ENCODE measurements around the gene TXNL4A.

TXNL4A gene

DNA sequence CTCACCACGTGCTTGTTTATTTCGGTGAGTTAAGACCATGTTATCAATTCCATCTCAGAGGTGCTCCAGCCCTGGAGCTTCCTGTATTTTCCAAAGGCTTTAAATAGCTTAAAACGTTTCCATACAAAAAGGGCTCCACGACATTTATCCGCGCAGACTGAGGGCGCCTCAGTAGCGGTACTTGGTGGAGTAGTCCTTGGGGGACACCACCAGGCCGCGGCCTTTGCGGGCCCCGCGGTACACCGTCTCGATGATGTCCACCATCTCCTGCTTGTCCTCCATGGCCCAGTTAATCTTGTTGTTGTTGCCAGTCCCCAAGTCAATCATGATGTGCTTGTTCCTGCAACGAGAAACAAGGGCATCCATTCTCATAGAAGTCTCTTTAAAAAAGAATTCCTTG, 14.8 kb downstream of the TXNL4A start:
- Histone ChIP-seq H3K4me3 (replicated peaks; ENCODE audit: insufficient read depth, low read length) (no peak overlapping the region), H3K27ac (replicated peaks) (no peak overlapping the region), H3K27me3 (ENCODE audit: insufficient read depth, poor library complexity, severe bottlenecking) (no peaks in the 10 kb centered on the region)
- TF ChIP-seq SPI1 (IDR thresholded peaks at IDR 0.05; ENCODE audit: borderline replicate concordance, low read depth) (no peak), REST (IDR thresholded peaks at IDR 0.05; ENCODE audit: insufficient replicate concordance, low read depth) (no peak), POLR2AphosphoS5 (IDR thresholded peaks at IDR 0.05; ENCODE audit: low read depth) (no peak), GABPA (IDR thresholded peaks at IDR 0.05; ENCODE audit: low read depth) (no peak), CTCF (IDR thresholded peaks at IDR 0.05; ENCODE audit: insufficient read depth, low read length) (no peak)
- DNase-seq (ENCODE audit: low read depth in 1 of 2, low spot score in 1 of 2): no peak

DNA sequence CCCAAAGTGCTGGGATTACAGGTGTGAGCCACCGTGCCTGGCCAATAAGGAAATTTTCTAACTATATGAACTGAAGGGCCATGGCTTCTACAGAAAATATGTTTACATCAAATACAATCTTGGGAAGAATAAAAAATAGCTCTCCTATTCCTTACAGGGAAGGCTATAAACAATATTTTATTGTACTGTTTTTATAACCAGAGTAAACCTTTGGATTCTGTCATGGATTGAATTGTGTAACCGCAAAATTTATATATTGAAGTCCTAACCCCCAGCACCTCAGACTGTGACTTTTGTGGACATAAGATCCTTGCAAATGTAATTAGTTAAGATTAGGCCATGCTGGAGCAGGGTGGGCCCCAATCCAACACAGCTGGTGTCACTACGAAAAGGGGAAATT, 15.6 kb downstream of the TXNL4A start:
- Histone ChIP-seq H3K27ac (replicated peaks) (no peak overlapping the region), H3K27me3 (ENCODE audit: insufficient read depth, poor library complexity, severe bottlenecking) (no peaks in the 10 kb centered on the region), H3K4me3 (replicated peaks; ENCODE audit: insufficient read depth, low read length) (no peak overlapping the region)
- TF ChIP-seq CTCF (IDR thresholded peaks at IDR 0.05; ENCODE audit: insufficient read depth, low read length) (no peak), REST (IDR thresholded peaks at IDR 0.05; ENCODE audit: insufficient replicate concordance, low read depth) (no peak), GABPA (IDR thresholded peaks at IDR 0.05; ENCODE audit: low read depth) (no peak), POLR2AphosphoS5 (IDR thresholded peaks at IDR 0.05; ENCODE audit: low read depth) (no peak), SPI1 (IDR thresholded peaks at IDR 0.05; ENCODE audit: borderline replicate concordance, low read depth) (no peak)
- DNase-seq (ENCODE audit: low read depth in 1 of 2, low spot score in 1 of 2): no peak

DNA sequence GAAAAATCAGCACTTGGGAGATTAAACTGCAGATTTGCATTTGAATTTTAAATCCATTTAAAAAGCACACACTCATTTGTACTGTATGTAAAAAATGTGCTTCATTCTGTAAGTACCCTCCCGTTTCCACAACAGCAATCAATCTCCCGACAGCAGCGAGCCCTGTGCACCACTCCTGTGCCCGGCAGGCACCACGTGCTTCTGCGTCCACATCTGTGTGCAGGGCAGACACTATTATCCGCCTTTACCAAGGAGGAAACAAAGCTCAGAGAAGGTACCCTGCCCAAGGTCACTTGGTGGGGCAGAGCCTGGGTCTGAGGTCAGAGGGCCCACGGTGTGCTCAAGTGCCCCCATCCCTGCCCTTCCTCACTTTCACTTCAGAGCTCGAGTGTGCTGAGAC, 16.4 kb downstream of the TXNL4A start:
- DNase-seq (ENCODE audit: low read depth in 1 of 2, low spot score in 1 of 2): no peak
- Histone ChIP-seq H3K27me3 (ENCODE audit: insufficient read depth, poor library complexity, severe bottlenecking) (no peaks in the 10 kb centered on the region), H3K4me3 (replicated peaks; ENCODE audit: insufficient read depth, low read length) (no peak overlapping the region), H3K27ac (replicated peaks) (no peak overlapping the region)
- no peak for TF ChIP-seq CTCF (IDR thresholded peaks at IDR 0.05; ENCODE audit: insufficient read depth, low read length)
- TF ChIP-seq POLR2AphosphoS5 (IDR thresholded peaks at IDR 0.05; ENCODE audit: low read depth): peak; percentile 37; the same call in 1 of the 2 replicates

DNA sequence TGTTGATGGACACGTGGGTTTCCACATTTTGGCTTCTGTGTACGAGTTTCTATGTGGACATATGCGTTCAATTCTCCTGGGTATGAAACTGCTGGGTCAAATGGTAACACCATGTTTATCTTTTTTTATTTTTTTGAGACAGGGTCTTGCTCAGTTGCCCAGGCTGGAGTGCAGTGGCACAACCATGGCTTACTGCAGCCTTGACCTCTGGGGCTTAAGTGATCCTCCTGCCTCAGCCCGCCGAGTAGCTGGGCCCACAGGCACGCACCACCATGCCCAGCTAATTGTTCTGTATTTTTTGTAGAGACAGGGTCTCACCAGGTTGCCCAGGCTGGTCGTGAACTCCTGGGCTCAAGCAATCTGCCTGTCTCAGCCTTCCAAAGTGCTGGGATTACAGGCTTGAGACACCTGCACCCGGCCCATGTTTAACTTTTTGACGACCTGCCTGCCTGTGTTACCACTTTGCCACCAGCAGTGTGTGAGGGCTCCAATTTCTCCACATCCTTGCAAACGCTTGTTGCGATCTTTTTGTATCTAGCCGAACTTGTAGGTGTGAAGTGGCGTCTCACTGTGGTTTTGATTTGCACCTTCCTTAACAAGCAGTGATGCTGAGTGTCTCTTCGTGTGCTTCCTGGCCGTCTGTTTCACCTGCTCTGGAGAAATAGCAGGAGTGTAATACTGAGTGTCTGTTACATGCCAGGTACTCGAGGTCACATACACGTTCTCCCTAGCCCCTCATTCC, 17.0 kb downstream of the TXNL4A start:
- Histone ChIP-seq H3K4me3 (replicated peaks; ENCODE audit: insufficient read depth, low read length) (no peak overlapping the region), H3K27me3 (ENCODE audit: insufficient read depth, poor library complexity, severe bottlenecking) (no peaks in the 10 kb centered on the region), H3K27ac (replicated peaks) (no peak overlapping the region)
- TF ChIP-seq CTCF (IDR thresholded peaks at IDR 0.05; ENCODE audit: insufficient read depth, low read length) (no peak), SPI1 (IDR thresholded peaks at IDR 0.05; ENCODE audit: borderline replicate concordance, low read depth) (no peak), POLR2AphosphoS5 (IDR thresholded peaks at IDR 0.05; ENCODE audit: low read depth) (no peak; the same call in none of the 2 replicates)
- DNase-seq (ENCODE audit: low read depth in 1 of 2, low spot score in 1 of 2): no peak

All from HL-60 (cell line).